Measurements from ENCODE around the gene MEAK7. TPM values are rescaled to one million over a fixed set of nuclear protein-coding genes. Genes with fewer than 3 reads are reported as not detected.

MEAK7 gene
- total RNA-seq, 3 donors from 2014 or later = 18.4 to 23.9 (median 22.2) TPM

GRCh38 chr16:84466692-84467091 lies 37.8 kb downstream of the MEAK7 start:
- Histone ChIP-seq H3K4me3 (no peak overlapping the region), H3K36me3 (ENCODE audit: low read depth) (no peaks in the 10 kb centered on the region), H3K9me3 (peaks cover 14% of the 10 kb centered on the region), H3K4me1 (ENCODE audit: low read depth) (no peaks in the 10 kb centered on the region)
- intact Hi-C loops (cut with DNase I, micrococcal nuclease) = no loop called here
- ATAC-seq = no peak
- no peak for TF ChIP-seq CTCF (IDR thresholded peaks at IDR 0.05)
- DNase-seq = no peak

GRCh38 chr16:84465154-84465553 lies 39.3 kb downstream of the MEAK7 start:
- no peaks in the 10 kb centered on the region for H3K36me3 ChIP-seq (ENCODE audit: low read depth)
- no peak for TF ChIP-seq CTCF (IDR thresholded peaks at IDR 0.05)
- no peak overlapping the region for H3K4me3 ChIP-seq
- H3K4me1 ChIP-seq (ENCODE audit: low read depth) = no peaks in the 10 kb centered on the region
- intact Hi-C loops (cut with DNase I, micrococcal nuclease) = no loop called here
- peak in 1 of 3 donors; percentile 20 for DNase-seq
- peaks cover 14% of the 10 kb centered on the region for H3K9me3 ChIP-seq
- ATAC-seq = no peak

- intact Hi-C loops (cut with DNase I, micrococcal nuclease) = no loop called here
- Histone ChIP-seq H3K9me3 (peaks cover 14% of the 10 kb centered on the region), H3K4me1 (ENCODE audit: low read depth) (no peaks in the 10 kb centered on the region), H3K36me3 (ENCODE audit: low read depth) (no peaks in the 10 kb centered on the region), H3K4me3 (no peak overlapping the region)
- DNase-seq (no peak), ATAC-seq (no peak)
- no peak for TF ChIP-seq CTCF (IDR thresholded peaks at IDR 0.05)
Measured at GRCh38 chr16:84464116-84464515, 40.3 kb downstream of the MEAK7 start.

- H3K36me3 ChIP-seq (ENCODE audit: low read depth) = no peaks in the 10 kb centered on the region
- ATAC-seq (no peak), DNase-seq (peak in 1 of 3 donors; percentile 14)
- intact Hi-C loops (cut with DNase I, micrococcal nuclease) = no loop called here
- TF ChIP-seq CTCF (IDR thresholded peaks at IDR 0.05) = no peak
- H3K9me3 ChIP-seq = peaks cover 14% of the 10 kb centered on the region
- no peak overlapping the region for H3K4me3 ChIP-seq
- no peaks in the 10 kb centered on the region for H3K4me1 ChIP-seq (ENCODE audit: low read depth)
Measured at GRCh38 chr16:84463221-84463620, 41.2 kb downstream of the MEAK7 start.

GRCh38 chr16:84462296-84463210 lies 41.9 kb downstream of the MEAK7 start:
- no peaks in the 10 kb centered on the region for H3K36me3 ChIP-seq (ENCODE audit: low read depth)
- ATAC-seq (no peak), DNase-seq (peak in 1 of 3 donors; percentile 18)
- TF ChIP-seq CTCF (IDR thresholded peaks at IDR 0.05) = no peak
- H3K9me3 ChIP-seq = peaks cover 9% of the 10 kb centered on the region
- intact Hi-C loops (cut with DNase I, micrococcal nuclease) = no loop called here
- H3K4me3 ChIP-seq = no peak overlapping the region
- H3K4me1 ChIP-seq (ENCODE audit: low read depth) = no peaks in the 10 kb centered on the region

Measured in mucosa of descending colon (tissue), 3 donors.